Epithelial cell of prostate (primary cell): ENCODE data around the gene TPP1.

ENCODE experiments used
- DNase-seq: peaks from one replicate; pipeline ENCODE4 v3.0.0-alpha.2; 2011; ENCODE audit warnings: low read depth, low spot score
- H3K27ac ChIP-seq: fragments of 450-650 bp; 2 replicates; pipeline ENCODE4 v1.5.1; 2017; ENCODE audit warnings: mild to moderate bottlenecking

Gene TPP1

GRCh38 chr11:6648501-6648900, 29.3 kb upstream of the TPP1 start:
- no peak for DNase-seq

DNA sequence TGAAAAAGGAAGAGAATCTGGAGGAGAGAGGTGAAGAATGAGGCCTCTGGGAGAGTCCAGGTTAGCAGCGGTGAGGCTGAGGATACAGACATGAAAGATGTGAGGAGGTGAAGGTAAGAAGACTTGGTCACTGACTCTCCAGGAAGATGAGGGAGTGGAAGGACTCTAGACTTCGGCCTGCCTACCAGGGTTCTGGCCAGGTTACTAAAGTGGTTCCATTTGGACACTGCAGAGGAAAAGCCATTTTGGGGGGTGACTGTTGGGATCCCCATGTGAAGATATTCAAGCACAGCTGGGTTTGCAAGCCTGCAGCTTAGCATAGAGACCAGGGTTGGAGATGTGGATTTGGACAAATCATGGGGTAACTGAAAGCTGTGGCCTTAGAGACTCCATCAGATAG, 28.6 kb upstream of the TPP1 start:
- no peak overlapping the region for H3K27ac ChIP-seq
- no peak for DNase-seq

More at GRCh38 chr11:6648501-6648900, 29.3 kb upstream of the TPP1 start:
- H3K27ac ChIP-seq: no peak overlapping the region

GRCh38 chr11:6646918-6647679, 27.9 kb upstream of the TPP1 start:
- no peak overlapping the region for H3K27ac ChIP-seq
- DNase-seq: no peak

DNA sequence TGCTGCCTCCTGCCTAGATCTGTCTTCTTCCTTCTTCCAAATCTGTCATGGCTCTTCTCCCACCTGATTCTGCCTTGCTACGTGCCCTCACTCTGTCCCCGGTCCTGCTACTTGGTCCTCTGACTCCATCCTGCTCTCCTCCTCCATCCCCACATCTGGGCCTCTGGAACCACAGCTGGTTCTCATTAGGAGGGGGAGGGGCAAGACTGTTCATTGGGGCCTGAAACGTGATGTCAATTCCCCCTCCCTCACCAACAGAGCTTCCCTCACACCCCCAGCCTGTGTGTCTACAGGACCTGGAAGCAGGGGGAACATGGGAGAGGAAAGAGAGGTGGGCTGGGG, 27.3 kb upstream of the TPP1 start:
- H3K27ac ChIP-seq: no peak overlapping the region
- no peak for DNase-seq

GRCh38 chr11:6646071-6646470, 26.8 kb upstream of the TPP1 start:
- no peak for DNase-seq
- H3K27ac ChIP-seq: no peak overlapping the region

DNA sequence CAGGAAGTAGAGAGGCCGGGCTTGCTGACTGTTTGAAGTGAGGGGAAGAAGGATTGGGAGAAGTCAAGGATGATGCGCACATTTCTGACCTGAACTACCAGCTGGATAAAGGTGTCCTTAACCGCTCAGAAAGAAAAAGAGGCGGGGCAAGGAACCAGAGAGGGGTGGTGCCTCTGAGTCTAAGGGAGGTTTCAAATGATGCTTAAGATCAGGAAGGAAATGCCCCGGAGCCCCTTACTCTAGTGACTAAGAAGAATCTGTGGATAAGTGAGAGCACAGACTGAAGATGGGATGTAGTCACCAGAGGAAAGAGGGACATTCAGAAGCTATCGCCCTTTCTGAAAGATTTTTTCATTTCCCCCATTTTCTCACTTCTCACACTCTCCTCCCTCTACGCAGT, 23.7 kb upstream of the TPP1 start:
- no peak for DNase-seq
- H3K27ac ChIP-seq: no peak overlapping the region

- DNase-seq: no peak
- no peak overlapping the region for H3K27ac ChIP-seq
These were observed 21.9 kb upstream of the TPP1 start for GRCh38 chr11:6640985-6641701.

- no peak overlapping the region for H3K27ac ChIP-seq
- no peak for DNase-seq
These were observed 21.1 kb upstream of the TPP1 start for GRCh38 chr11:6640036-6640984.

DNA sequence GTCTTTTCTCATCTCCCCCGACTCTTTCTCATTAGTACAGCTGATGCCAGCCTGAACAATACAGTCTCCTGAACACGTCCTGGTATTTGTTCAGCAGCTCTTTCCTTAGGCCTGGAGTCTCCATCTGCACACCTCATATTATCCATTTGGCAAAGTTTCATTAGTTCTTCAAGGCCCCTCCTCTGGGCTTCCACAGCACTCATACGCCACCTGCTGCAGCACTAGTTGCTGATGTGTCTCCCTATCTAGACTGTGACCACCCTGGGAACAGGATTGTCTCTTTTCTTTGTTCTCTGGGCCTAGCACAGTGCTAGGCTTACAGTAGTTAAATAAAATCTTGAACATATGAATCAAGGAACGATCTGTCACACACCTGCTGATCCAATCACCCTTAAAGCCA, 19.2 kb upstream of the TPP1 start:
- no peak for DNase-seq
- H3K27ac ChIP-seq: no peak overlapping the region

GRCh38 chr11:6637871-6638270, 18.6 kb upstream of the TPP1 start:
- H3K27ac ChIP-seq: no peak overlapping the region
- no peak for DNase-seq

- H3K27ac ChIP-seq: no peak overlapping the region
- DNase-seq: no peak
These were observed 17.3 kb upstream of the TPP1 start for GRCh38 chr11:6636480-6636879.

GRCh38 chr11:6635082-6635932, 16.1 kb upstream of the TPP1 start:
- H3K27ac ChIP-seq: no peak overlapping the region
- no peak for DNase-seq

DNA sequence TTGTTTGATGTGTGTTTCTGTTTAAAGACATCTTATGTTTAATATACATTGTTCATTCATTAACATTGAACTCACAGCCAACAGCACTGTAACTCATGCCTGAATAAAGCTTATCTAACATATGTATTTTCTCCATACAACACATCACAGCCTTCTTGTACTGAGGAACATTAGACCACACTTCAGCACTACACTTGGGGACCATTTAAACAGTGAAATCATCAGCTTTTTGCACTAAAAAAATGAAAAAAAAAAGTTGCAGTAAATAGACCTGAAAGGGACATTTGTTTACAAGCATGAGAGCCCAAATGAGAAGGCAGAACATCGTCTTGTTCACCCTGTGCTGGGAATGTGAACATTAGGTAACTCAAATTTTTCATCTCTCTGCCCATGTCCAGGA, 15.3 kb upstream of the TPP1 start:
- DNase-seq: no peak

DNA sequence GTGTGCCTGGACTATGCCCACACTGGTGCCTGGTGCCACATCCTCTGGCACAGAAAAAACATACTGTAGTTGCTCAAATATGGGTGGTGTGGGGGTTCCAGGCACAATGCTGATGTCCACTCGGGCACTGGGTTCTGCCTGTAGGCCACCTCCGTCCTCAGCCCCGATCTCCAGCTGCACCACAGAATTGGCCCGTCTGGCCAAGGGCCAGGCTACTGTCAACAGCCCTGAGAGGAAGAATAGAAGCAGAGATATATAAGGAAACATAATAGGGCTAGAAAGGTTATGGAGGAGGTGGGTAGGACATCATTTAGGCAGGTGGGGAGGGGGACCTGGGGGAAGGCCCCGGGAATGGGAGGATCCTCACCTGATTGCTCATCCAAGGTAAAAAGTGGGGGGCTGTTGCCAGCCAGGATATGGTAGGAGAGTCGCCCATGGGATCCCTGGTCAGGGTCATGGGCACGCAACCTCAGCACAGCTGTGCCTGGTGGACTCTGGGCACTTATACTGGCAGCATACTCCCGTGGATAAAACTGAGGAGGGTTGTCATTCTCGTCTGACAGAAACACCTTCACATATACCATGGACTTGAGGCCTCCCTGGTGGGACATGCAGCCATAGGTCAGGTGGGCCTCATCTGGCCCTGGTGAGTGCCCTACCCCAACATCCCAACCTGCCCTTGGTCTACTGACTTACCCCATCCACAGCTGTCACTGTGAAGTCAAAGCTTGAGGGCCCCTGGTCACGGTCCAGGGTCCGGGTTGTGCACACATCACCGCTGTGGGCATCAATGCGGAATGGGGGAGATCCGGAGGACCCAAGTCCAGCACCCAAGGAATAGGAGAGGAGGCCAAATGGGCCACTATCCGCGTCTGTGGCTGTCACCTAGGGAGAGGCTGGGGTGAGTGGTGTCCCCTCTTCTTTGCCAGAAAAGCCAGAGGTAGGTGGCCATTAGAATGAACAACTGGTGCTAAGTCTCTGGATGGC, 14.5 kb upstream of the TPP1 start:
- no peak overlapping the region for H3K27ac ChIP-seq

More for the DNA sequence above, 15.3 kb upstream of the TPP1 start:
- H3K27ac ChIP-seq: no peak overlapping the region

GRCh38 chr11:6632116-6633073, 13.2 kb upstream of the TPP1 start:
- no peak for DNase-seq
- no peak overlapping the region for H3K27ac ChIP-seq

More for the DNA sequence above, 14.5 kb upstream of the TPP1 start:
- DNase-seq: no peak

DNA sequence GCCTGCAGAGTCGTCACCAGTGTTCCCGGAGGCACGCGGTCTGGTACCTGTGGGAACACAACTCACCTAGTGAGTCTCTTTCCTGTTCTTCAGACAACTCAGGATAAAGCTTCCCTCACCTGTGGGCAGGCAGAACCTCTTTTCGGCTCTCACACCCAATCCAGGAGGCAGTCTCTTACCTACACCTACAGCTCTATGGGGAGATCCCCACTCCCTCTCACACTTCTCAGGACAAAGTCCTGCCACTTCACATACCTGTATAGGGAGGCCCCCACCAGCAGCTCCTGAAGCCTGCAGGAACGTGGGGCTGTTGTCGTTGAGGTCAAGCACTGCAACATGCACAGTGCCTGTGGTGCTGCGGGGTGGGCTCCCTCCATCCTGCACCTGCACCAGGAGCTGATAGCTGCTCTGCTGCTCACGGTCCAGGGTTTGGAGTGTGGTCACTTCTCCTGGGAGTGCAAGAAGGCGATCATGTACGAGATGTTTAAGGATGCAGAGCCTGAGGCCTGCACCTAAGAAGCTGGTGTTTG, 12.2 kb upstream of the TPP1 start:
- no peak for DNase-seq
- no peak overlapping the region for H3K27ac ChIP-seq

DNA sequence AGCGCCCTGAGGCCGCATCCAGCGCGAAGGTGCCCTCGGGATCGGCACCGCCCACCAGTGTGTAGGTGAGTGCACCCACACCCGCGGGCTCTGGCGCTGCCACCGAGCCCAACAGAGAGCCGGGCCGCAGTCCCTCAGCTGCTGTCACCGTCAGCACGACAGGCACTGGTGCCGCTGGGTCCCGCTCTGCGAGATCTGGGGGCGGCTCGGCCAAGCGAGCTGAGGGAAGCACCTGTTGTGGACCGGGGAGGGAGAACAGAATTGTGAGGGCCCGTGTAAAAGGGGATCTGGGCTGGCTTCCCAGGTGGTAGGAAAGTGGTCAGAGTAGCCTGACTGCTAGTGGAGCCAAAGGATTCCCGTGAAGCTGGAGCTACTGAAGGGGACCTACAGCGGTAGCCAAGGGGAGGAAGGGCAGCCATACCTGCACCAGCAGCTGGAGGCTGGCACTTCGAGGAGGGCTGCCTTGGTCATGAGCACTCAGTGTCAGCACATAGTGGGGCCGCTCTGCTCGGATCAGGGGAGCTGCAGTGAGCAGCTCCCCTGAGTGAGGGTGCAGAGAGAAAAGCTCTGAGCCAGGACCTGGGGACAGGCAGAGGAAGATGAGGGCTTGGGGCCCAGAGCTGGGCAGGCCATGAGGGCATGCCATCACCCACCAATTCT, 11.5 kb upstream of the TPP1 start:
- no peak overlapping the region for H3K27ac ChIP-seq
- DNase-seq: no peak
